Fibroblast of skin of back (primary cell): ENCODE data around the gene PIEZO2.
A peak's percentile ranks its signal among the peaks of the same experiment; 100 is the strongest.

Experiments
- DNase-seq: peaks from one replicate; pipeline ENCODE4 v3.0.0-alpha.2; 2013

The PIEZO2 gene

GRCh38 chr18:10724666-10725065 lies 424.7 kb downstream of the PIEZO2 start:
- no peak for DNase-seq

GRCh38 chr18:10723496-10723895 lies 425.9 kb downstream of the PIEZO2 start:
- no peak for DNase-seq

GRCh38 chr18:10718809-10719208 lies 430.6 kb downstream of the PIEZO2 start:
- DNase-seq = no peak

GRCh38 chr18:10715791-10716190 lies 433.6 kb downstream of the PIEZO2 start:
- peak; percentile 22 for DNase-seq

DNA sequence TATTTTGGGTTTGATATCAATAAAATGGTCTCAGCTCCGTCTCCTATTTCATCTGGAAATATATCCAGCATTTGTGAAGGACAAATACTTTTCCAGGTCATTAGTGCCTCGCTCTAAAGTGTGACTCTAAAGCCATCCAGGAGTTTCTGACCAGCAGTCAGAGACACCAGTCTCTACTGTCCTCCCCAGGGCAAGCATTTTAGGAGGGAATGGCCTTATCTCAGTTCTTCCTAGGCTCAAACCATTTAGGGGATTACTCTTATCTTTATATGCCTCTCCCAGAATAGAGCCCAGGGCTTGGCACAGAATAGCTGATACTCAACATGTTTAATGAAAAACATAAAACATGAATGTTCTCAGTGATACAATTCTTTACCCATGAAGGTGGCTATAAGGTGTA lies 436.0 kb downstream of the PIEZO2 start:
- no peak for DNase-seq

DNA sequence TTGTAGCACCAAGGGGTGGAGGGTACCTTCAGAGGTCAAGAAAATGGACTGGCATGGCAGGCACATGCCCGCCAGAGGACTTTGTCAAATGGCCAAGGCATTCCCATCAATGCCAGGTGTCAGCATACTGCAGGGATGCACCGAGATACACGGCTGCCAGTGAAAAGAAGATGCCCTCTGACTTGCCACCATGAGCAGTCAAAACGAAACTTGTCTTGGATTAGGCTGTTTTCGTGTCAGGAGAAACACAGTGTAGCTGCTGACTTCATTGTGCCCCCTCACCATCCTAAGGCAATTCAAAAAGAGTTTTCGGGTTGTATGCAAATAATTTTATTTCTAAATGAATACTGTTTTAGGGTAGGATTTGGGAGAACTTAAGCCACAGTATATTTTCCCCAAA lies 442.1 kb downstream of the PIEZO2 start:
- no peak for DNase-seq

DNA sequence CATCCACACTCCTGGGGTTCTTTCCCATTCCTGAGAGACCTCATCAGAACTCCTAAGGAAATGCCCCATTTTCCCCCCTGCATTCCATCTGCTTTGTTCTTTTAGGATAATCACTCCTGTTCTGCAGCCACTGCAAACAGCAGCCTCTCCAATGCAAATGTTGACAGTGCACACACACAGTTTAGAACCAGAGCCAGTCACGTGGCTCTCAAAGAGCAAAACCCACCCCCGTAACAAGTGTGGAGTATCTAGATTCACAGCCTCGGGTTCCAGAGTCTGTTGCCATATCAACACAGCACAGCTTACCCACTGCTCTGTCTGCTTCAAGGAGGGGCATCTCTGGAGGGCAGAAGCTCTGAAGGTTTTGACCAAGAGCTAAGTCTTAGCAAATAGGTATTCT lies 443.6 kb downstream of the PIEZO2 start:
- no peak for DNase-seq

- no peak for DNase-seq
Observed at GRCh38 chr18:10705291-10705690, 444.1 kb downstream of the PIEZO2 start.

- DNase-seq = no peak
Observed at GRCh38 chr18:10702206-10702605, 447.2 kb downstream of the PIEZO2 start.

- no peak for DNase-seq
Observed at GRCh38 chr18:10690366-10690765, 459.0 kb downstream of the PIEZO2 start.

- DNase-seq = no peak
Observed at GRCh38 chr18:10690035-10690329, 459.4 kb downstream of the PIEZO2 start.

- DNase-seq = peak; percentile 81
Observed at GRCh38 chr18:10689236-10690034, 459.9 kb downstream of the PIEZO2 start.

- no peak for DNase-seq
Observed at GRCh38 chr18:10688766-10689165, 460.6 kb downstream of the PIEZO2 start.

GRCh38 chr18:10687161-10687925 lies 462.0 kb downstream of the PIEZO2 start:
- DNase-seq = peak; percentile 74

DNA sequence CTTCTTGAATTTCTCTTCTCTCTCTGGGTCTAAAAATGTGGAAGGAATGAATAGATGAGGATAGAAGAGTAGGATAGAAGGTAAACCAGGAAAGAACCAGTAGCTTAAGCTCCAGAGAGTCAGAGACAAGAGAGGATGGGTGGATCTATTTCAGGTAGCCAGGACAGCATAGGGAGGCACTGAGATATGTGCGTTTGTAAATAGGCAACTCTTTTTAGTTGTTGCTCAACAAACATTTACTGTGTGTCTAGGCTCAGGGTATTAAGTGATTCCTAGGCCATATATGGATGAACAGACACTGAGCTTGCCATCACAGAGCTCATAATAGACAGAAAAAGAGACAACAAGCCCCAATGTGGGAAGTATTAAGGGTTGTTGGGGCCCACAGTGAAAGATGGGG lies 463.1 kb downstream of the PIEZO2 start:
- no peak for DNase-seq

- DNase-seq = no peak
Observed at GRCh38 chr18:10685484-10685883, 463.9 kb downstream of the PIEZO2 start.

DNA sequence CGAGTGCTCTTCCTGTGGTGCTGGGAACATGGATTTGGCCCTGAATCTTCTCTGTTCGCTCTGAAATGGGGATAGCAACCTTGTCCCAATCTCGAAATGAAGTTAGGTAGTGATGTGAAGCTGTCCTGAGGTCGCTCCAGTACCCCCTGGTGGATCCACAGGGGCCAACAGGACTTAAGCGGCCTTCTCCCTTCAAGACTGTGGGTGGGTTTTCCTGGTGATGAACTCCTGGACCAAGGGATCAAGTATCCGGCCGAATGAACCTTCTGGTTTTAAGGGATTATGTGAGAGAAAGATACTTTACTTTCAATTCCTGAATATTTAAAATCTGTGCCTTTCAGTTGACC lies 467.0 kb downstream of the PIEZO2 start:
- no peak for DNase-seq

- DNase-seq = peak; percentile 82
Observed at GRCh38 chr18:10681581-10682367, 467.6 kb downstream of the PIEZO2 start.

DNA sequence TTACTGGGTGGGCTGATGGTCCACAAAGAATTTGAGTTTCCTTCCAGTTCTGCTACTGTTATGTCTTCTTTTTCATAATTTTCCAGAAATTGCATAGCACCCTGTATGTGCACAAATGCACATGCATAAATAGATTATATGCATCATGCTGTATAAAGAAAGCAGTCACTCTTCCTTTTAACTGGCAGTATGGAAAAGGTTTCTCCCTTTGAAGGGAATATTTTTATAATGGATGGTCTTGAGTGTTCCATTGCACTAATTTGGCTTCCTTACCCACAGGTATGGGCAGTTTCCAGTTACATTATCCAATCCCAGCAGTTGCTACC lies 469.1 kb downstream of the PIEZO2 start:
- no peak for DNase-seq

- DNase-seq = no peak
Observed at GRCh38 chr18:10679557-10680270, 469.7 kb downstream of the PIEZO2 start.

DNA sequence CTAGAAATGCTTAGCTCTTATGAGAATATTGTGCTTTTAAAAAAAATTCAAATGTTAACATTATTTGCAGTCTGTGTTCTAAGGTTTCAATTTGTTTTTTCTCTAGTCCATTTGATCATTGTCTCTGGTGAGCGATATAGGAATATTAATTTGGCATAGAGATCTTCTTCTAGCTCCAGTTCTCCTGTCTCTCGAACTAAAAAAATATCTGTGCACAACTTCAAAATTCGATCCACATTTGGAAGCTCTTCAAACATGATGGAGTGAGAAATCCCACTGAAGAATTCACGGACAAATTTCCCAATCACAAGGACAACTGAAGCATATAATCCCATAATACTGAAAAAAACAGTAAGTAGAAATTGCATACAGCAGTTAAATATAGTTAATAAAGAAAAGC lies 477.9 kb downstream of the PIEZO2 start:
- DNase-seq = no peak

- no peak for DNase-seq
Observed at GRCh38 chr18:10670856-10671255, 478.5 kb downstream of the PIEZO2 start.
